GM18508 (cell line): ENCODE measurements around the gene ESPNL.
"Not testable (repeated sequence)": the region's sequence is repeated elsewhere in the genome, so short reads cannot be mapped to it uniquely, and the experiment has no call there.

Experiments
- ATAC-seq: cut with Tn5 transposase; IDR thresholded peaks from one replicate; pipeline ENCODE4 v1.9.1; 2021; ENCODE audit warnings: moderate number of reproducible peaks; ENCODE audit not compliant: insufficient read depth, unreplicated experiment

The ESPNL gene

DNA sequence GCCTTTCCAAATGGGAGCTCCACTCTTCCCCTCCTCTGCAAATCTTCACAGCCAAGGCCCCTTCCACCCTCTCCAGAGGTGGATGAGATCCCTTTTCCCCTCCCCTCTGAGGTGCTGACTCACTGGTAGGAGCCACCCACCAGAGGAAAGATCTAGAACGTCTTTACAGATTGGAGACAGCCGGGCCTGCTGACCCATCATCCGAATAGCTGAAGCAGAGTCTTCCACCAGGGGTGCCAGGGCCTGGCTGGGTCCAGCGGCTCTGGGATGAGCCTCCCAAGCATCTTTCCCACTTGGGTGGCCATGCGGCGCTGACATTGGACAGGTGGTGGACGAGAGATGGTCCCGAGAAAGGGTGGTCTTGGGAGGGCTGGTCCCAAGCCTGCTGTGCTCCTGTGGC lies 67.6 kb downstream of the ESPNL start:
- ATAC-seq = no peak

DNA sequence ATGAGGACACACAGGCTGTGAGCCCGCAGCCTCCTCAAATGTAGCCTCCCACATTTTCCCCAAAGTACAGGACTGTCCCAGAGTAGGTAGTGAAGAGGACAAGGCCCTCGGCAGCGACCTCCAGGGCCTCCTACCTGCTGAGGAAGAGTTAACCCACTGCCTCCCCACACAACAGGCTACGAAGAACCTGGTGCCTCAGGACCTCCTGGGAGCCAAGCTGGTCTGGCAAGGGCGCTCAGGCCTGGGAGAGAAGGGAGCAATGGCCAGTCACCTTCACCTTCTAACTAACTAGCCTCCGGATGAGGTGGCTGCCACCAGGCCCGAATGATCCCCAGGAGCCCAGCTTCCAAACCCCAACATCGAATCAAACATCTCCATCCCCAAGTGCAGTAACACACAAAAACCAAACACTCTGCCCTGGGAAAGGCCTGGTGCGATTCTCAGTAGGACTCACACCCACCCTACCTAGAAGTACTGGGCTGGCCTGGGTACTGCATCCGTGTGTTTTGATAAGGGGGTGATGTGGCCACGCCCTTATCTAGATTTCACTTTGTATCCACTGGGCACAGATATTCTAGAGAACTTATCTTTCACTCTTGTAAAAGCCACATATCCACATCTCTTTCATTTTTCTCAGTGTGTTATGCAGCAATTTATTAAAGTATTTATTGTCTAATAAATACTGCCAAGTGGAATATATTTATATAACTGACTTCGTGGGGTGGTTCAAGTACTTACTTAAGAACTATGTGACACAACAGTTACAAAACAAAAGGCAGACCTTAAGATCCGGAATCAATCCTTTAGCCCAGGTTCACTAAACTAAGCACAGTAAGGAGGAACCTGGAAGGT lies 68.3 kb downstream of the ESPNL start:
- no peak for ATAC-seq

DNA sequence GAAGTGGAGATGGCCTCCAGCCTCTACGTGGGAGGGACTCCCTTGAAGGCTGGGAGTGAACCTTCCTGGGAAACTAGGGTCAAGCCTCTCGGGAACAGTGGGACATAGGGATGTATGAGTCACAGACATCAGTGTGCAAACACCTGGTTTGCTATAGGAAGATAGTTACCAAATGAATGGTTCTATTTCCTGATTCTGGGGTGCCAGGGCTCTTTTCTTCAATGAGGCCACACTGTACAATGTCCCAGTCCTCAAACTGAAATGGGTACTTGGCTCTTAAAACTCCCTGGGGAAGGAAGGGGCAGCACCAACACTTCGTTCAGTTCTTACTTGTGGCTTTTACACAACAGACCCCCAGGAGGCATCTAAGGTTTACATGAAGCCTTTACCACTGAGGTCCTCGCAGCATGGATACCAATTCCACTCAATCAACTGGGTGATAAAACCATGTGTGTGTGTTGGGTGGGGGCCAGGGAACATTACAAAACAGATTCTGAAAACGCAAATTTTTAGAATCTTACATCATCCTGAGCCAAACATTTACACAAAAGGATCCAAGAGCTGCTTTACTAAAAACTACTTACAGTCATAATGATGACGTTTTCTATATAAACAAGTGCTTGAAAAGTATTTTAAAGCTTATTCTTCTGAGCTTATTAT lies 69.0 kb downstream of the ESPNL start:
- ATAC-seq = no peak

DNA sequence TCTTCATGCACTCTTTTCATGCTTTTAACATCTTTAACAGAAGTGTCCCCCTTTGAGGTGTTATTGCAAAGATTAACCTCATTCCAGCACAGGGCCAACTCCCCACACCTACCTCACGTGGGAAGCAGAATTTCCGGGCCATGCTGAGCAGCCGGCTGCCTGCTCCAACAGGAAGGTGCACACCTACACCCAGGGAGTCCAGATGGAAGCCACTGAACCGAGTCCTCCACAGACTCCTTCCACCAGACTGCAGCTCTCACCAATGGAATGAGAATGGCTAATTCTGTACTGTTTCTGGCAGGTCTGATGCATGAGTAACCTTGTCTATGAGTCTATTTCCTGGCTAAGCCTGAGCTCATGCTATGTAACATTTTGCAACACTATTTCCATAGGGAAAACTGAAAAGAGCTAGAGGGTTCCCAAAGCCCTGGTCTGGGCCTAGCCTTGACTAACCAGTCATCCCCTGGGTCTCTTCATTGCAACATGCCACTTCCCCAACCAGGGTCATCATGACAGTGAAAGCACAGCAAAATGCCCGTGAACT lies 69.6 kb downstream of the ESPNL start:
- no peak for ATAC-seq

DNA sequence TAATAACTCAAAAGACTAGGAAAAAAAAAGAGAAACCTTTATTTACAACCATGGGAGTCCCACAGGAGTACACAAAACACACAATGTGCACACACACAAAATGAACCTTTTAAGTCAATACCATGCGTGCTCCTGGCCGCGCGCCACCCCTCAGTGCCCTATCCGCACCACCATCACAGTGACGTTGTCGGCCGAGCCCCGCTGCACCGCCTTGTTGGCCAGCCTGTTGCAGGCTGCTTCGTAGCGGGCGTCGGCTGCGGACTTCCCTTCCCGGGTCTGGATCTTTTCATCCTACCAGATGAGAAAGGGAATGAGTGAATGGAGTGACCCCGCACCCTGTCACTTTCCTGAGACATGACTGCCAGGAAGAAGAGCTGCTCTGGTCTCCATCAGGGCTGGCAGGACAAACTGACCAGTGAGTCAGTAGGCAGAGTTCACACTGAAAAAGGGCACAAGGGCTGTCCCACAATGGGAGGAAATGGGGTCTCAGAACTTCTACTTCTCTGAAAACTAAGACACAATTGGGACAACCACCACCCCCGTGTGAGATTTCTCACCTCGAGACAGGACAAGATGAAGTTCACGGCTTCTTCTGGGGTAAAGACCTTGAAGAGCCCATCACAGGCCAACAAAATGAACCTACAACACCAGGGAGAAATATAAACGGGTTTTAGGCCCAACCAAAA lies 70.4 kb downstream of the ESPNL start:
- no peak for ATAC-seq

DNA sequence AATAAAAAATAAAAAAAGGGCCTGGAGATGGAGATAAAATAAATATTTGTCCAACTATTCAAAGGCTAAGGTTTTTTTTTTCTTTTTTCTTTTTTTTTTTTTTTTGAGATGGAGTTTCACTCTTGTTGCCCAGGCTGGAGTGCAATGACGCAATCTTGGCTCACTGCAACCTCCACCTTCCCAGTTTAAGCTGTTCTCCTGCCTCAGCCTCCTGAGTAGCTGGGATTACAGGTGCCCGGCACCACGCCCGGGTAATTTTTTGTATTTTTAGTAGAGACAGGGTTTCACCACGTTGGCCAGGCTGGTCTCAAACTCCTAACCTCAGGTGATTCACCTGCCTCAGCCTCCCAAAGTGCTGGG lies 70.9 kb downstream of the ESPNL start:
- ATAC-seq = not testable (repeated sequence)

DNA sequence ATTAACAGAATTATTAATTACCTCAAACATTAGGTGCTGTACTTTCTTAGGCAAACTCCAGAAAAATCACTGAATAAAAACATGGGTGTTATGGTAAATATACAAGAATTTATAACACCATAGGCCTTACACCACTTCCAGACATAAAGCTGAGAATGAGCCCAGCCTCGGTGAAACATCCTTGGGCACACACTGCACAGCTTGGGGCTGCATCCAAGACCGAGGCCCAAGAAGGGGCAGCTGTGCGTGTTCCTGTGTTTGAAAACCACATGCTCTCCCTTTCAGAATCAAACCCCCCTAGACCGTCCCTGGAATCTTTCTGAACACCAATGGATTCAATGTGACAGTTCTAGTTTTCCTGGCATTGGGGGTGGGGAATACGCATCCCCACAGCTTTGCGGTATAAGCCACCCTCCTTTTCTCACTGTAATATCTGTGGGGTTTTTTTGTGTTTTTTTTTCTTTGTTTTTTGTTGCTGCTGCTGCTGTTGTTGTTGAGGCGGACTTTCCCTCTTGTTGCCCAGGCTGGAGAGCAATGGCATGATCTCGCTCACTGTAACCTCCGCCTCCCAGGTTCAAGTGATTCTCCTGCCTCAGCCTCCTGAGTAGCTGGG lies 71.5 kb downstream of the ESPNL start:
- ATAC-seq = no peak

DNA sequence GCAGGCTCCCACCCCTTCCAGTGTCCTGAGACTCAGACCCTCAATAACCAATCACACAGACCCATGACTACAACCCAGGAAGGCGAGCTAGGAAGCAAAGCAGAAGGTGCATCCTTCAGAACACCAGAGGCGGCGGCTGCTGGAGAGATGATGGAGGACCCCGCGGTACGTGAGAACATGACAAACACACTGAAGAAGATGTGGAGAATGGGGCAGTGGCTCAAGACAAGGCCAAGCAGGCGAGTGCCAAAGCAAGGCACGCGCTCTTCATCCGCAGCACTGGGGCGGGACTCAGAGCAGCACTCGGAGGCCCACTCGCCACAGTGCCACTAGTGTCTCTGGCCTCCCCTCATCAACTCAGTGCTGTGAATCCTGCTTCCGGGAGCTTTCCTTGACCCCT lies 72.3 kb downstream of the ESPNL start:
- ATAC-seq = no peak

DNA sequence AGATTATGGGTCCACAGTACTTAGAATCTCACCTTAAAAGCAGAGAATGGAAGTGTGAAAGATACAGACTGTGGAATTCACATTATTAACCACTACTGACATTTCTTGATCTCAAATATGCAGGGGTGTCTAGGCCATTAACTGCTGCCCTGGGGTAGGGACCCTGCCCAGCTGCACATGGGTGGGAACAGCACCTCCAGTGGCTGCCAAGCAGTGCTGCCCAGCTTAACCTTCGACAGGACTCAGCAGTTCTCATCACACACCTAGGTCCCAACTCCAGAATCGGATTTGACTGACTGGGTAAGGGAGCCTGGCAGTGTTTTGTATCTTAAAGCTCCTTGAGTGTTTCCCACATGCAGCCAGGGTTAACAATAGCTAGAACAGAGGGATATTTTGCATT lies 73.6 kb downstream of the ESPNL start:
- no peak for ATAC-seq

DNA sequence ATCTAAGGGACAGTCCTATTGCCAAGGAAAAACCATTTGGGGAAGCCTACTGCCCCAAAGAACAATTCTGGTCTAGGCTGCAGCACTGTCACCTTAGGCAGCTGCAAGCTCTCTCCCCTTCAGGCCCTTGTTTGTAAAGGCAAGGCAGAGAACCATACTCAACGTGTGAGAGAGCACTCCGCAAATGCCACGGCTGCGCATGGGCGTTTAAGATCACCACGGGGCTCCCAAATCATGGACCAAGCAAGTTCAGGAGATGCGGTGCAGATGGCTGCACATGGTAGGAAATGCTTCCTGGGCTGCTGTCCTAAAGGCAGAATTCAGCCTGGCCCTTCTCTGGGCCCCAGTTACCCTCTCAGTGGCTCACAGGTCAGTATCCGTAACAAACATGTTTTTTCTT lies 74.2 kb downstream of the ESPNL start:
- no peak for ATAC-seq

DNA sequence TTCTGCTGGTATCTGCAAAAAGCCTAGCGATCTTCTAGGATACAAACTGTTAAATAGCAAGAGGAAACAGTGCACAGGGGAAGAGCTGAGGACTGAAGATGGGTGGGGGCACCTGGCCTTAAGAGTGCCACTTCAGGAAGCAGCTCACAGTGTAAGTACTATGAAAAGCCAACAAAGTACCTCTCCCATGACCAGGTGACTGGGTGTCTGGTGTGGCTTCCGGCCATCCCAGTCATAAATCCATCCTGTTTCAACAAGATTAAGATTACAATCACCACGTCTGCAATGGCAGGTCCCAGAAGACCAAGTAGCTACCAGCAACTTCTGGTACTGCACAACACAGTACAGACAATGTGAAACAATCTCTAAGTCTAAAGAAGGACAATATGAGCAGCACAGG lies 74.6 kb downstream of the ESPNL start:
- ATAC-seq = no peak

DNA sequence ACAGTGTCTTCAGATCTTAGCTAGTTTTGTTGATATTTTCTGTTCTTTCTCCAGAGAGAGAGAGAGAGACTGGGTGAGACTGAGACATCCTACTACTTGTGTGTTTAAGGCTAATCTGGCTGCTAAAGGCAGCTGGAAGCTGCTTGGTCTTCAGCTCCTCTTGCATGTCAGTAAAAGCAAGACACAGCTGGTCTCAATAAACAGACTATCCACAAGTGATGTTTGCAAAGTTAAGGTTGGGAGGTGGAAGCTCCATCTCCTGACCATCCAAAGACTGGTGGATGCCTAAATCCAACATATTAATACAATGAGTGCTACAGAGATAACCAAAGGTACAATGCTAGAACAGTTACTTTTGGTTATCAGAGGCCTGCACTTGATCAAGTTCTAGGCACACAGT lies 76.5 kb downstream of the ESPNL start:
- no peak for ATAC-seq

DNA sequence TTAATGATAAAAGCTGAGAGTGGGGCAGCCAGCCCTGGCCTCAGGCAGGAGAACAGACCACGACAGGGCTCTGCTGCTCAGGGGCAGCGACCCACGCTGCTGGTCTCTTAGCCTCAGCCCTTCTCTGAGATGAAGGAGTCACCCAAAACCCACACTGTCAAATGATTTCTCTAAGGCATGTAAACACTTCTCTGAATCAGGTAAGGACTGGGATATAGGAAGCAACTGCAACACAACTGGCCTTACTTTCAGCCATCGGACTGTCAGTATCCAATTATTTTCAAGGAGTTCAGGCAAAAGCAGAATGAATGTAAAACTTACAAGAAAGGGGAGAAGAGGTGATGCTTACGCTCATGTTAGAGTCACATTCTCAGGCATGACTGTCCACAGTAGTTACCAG lies 80.4 kb downstream of the ESPNL start:
- ATAC-seq = no peak

DNA sequence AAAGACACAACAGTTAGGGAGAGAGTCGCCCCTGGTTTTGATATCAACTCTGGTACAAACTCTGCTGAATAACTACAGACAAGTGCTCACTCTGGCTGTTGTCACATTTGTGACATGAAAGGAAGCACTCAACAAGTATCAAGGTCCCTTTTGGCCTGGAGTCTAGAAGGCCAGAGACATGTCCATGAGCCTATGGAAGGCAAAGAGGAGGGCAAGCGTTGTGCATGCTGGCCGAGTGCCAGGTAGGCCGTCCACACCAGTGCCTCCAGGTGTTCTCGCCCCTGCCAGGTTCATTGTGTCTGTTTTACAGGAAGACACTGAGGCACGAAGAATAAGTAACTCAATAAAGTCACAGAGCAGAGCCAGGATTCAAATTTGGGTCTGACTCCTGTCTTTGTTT lies 82.2 kb downstream of the ESPNL start:
- no peak for ATAC-seq
